Stimulated activated CD4-positive, alpha-beta T cell treated with anti-CD3 and anti-CD28 coated beads, Interleukin-15, amount 100 ng/mL, for 24 hours (primary cell): Measurements from ENCODE around the gene ZNF774.
"Not testable (repeated sequence)": the region's sequence is repeated elsewhere in the genome, so short reads cannot be mapped to it uniquely, and the experiment has no call there.

Experiments
- DNase-seq: peaks from one replicate; pipeline ENCODE4 v3.0.0-alpha.2; 2020

ZNF774 gene

DNA sequence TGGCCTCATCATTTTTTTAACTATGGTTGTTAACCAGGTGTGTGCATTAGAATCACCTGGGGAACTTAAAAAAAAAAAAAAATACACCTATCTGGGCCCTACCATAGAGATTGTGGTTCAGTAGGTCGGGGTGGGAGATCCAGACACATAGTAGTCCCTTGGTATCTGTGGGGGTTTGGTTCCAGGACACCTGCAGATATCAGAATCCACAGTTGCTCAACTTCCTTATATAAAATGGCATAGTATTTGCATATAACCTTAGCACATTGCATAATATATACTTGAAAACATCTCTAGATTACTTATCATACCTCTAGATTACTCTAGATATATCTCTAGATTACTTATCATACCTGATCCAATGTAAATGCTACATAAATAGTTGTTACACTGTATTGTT lies 41.0 kb downstream of the ZNF774 start:
- DNase-seq, result no peak

DNA sequence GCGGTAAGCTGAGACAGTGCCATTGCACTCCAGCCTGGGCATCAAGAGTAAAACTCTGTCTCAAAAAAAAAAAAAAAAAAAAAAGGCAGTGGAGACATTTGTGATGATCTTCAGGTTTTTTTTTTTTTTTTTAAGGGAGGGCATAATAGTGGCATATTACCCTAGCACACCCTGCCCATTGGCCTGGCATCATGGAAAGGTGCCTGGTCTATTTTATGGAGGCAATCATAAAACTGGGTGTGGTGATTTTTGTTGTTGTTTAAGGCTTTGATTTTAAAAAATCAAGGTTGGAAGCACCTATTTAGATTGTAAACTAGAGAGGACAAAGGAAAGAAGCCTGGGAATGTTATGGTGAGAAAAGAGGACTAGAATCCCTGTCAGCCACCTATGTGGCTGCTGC lies 42.0 kb downstream of the ZNF774 start:
- DNase-seq, result no peak

DNA sequence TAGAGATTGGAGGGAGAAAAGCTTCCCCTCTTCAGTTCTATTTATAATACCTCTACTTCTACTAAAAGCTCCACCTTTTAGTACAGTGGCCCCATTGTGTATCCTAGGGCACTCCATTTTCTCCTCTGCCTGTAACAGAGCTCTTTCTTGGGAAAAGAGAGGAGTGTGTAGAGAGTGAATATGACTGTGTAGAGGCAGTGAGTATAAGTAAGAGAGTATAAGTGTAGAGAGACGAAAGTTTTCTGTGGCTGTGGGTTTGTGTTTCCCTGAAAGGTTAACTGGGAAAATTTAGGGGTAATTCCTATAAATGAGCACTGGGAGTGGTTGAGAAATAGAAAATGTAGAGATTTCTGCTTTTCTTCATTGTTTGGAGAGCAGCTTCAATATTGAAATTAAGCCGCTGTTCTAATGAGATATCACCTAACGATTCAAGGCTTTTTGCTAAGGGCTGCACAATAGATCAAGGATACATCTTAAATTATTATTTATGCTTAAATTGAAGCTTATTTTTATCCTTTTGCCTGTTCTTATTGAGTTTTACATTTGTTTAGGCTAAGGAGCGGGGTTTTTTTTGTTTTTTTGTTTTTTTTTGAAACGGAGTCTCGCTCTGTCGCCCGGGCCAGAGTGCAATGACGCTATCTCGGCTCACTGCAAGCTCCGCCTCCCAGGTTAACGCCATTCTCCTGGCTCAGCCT lies 42.8 kb downstream of the ZNF774 start:
- no peak for DNase-seq

DNA sequence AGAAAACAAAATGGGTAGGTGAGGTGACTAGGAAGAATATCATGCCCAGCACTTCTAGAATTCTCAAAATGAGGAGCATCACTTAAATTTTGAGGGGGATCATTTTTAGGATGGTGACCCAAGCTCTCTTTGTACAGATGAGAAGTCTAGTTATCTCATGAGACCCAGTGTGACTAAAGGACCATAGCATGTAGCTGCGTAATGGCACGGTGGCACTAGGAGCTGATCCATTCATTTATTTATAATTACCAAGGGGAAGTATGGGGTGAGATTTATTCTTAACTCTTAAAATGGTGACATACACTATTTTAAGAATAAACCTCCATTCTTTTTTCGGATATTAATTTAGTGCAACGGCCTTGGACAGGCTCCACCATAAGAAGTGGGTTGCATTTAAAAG lies 44.2 kb downstream of the ZNF774 start:
- no peak for DNase-seq

DNA sequence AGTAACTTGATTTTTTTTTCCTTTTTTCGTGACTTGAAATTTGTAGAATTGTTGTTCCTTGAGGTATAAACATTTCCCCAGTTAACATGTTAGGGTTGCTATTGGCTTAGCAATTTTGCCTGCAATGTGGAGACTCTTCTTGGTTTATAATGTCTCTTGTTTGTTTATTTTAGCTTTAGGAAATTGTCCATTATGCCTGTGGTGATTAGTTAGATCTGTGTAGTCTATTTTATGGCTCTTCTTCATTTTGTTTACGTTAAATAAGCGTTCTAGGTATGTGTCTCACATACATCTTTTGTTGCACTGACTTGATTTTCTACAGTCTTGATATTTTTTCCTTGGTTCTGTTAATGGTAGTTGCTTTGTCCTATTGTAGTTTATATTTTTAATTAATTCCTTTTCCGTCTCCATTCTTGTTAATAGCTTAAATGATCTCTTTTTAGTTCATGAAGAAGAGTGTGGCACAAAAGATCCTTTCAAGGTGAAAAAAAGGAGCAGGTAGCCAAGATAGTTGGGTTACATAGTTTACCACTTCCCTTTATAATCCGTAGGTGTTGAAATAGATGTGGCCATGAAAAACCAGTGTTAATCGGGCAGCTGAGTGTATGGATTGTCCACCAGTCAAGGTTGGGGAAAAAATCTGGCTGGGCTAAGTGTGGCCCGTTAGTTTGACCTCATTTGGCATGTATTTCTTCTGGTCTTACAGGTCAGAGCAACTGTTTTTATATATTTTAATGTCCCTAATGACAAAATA lies 48.1 kb downstream of the ZNF774 start:
- DNase-seq, result no peak

DNA sequence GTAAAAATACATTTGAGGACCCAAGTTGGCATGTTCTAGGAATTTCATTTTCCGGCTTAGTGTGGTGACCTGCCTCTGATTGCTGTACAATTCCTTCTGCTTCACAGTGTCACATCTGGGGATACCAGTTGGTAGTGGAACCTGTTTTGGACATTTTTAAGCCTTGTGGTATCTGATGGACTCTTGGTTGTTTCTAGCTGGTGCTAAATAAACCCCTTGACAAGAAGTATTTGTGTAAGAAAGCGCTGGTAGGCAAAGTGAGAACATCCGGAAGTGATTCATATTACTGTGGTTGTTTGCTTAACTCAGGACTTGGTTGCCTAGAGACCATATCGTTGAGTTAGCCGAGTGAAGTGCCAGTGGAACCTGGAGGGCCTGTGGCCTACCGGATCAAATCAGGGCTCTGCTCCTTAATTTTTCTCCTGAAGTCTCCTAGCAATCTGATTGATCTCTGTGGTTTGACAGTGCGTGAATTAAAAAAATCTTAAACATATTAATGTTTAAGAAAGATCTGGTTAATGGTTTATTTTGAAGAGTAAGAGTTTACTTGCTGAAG lies 48.8 kb downstream of the ZNF774 start:
- peak; percentile 61 for DNase-seq

DNA sequence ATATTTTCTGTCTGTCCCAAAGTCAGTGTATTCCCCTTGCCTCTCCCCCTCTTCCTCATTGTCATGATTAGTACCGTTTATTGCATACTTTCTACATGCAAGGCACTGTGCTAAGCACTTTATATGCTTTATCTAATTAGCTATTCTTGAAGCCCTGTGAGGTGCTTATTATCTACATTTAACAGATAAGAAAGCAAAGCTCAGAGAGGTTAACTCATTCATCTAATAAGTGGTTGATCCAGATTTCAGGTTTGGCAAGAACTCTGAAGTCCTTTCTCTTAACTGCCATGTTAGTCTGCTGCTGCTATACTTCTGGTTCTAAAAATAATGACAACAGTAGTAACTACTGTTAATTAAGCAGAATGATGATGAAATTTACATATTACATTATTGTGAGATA lies 49.4 kb downstream of the ZNF774 start:
- DNase-seq, result no peak

DNA sequence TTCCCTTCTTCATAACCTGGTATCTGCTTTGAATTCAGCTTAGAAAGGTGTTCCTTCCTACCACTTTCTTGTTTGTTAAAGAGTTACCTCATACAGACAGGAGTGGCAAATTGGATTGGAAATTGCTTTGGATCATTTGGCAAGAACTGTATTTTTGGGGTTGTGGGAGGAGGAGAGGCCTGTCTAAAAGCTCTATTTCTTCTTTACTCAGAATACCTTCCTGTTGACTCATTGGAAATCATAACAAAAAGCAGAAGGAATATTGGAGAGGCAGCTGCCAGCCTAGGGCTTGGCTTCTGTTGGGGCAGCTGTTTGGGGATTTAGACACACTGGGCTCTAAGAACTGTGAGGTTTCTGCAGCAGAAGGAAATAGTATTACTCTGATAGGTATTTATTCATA lies 50.1 kb downstream of the ZNF774 start:
- no peak for DNase-seq

DNA sequence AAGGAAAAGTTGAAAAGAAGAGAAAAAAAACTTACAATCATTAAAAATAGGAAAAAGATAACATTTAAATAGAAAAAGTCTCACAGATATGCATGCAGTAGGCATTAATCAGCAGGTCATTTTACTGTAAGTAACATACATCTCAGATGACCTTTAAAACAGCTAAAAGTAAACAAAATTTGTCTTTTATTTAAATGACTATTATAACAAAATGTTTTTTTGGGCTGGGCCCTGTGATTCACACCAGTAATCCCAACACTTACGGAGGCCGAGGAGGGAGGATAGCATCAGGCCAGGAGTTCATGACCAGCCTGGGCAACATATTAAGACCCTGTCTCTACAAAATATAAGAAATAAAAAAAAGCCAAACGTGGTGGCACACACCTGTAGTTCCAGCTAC lies 50.7 kb downstream of the ZNF774 start:
- DNase-seq, result no peak

DNA sequence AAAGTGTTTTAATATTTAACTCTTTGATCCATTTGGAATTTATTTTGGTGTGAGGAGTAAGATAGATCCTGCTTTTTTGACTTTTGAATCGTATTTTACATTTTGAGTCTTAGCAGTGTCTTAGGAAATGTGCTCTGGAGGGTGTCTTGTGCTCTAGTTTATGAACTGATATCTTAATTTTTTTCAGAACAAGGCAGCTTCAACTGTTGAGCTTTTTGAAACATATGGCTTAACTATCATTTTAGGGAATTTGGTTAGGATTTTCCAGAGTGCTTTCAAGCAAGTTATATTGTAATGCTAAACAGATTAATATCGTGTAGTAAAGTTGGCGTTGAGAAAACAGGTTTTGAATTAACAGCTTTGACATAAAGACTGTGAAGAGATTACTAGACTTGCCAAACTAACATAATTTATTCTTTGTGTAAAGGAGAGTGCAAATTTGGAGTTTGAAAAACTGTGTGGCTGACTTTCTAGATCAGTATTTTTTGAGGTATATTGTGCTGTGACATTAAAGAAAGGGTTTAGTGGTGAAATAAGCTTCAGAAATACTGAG lies 53.0 kb downstream of the ZNF774 start:
- DNase-seq, result no peak

DNA sequence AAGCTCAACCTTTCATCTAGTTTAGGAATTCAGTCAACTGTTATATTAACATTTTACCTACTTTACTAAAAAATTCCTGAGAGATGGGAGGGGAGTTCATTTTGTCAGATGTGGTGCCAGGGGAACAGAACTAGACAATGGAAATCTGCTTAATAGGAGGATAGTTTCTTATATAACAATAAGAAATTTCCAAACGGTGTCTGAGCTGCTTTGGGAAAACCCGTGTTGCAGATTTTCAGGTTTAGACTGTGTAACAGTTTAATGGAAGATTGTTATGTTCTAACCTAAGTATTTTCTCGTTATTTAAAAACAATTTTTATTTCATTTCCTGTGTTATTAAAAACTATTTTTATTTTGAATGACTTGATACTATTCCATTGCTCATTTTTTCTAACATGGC lies 55.3 kb downstream of the ZNF774 start:
- no peak for DNase-seq

DNA sequence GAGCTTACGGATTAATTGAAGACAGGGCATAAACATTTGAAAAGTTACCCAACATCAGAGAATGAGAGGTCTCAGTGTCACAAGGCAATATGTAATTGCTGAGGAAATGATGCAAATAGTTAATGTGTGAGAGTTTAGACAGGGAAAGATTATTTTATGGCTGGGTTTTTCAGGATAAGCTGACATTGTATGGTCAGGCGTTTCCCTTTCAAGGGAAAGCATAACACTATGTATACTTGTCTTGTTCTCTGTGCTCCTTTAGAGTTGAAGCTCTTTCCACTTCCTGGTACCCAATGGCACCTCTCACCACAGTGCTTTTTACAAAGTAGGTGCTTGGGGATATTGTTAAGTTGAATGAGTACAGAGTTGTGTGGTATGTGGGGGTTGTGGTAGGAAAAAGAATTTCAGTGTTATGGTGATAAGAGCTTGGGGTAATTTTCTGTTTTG lies 55.8 kb downstream of the ZNF774 start:
- no peak for DNase-seq

DNA sequence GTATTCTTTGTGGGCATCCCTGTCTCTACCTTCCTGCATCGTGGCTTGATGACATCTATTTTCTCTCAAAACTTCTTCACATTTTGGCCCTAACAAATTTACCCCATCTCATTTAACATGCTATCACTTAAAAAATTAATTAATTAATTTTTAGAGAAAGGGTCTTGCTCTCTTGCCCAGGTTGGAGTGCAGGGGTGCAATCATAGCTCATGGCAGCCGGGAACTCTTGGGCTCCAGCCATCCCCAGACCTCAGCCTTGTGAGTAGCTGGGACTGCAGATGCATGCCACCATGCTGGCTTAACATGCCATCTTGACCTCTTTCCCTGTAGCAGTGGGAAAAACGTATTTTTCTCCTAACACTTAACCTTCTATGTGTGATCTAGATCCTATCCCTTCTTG lies 56.6 kb downstream of the ZNF774 start:
- no peak for DNase-seq

DNA sequence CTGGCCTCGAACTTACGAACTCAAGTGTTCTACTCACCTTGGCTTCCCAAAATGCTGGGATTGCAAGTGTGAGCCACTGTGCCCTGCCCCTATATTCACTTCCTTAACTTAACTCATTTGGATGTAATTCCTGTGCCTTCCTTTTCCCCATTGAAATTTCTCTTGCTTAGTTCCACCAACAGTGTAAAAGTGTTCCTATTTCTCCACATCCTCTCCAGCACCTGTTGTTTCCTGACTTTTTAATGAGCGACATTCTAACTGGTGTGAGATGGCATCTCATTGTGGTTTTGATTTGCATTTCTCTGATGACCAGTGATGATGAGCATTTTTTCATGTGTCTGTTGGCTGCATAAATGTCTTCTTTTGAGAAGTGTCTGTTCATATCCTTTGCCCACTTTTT lies 57.5 kb downstream of the ZNF774 start:
- DNase-seq, result not testable (repeated sequence)

DNA sequence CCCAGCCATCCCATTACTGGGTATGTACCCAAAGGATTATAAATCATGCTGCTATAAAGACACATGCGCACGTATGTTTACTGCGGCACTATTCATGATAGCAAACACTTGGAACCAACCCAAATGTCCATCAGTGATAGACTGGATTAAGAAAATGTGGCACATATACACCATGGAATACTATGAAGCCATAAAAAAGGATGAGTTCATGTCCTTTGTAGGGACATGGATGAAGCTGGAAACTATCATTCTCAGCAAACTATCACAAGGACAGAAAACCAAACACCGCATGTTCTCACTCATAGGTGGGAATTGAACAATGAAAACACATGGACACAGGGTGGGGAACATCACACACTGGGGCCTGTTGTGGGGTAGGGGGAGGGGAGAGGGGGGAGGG lies 58.2 kb downstream of the ZNF774 start:
- not testable (repeated sequence) for DNase-seq

DNA sequence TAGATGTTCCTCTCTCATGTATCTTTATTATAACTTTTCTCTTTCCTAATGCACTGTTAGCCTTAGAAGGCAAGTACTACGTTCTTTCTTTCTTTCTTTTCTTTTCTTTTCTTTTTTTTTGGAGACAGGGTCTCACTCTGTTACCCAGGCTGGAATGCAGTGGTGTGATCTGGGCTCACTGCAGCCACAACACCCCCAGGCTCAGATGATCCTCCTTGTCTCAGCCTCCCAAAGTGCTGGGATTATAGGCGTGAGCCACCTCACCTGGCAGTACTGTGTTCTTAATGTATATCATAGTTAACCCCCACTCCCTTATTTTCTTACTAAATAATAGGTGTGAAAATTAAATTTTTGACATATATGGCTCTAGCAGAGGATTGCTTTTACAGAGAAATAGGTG lies 59.1 kb downstream of the ZNF774 start:
- DNase-seq, result no peak
